ENCODE measurements around the gene A1BG.
"Not testable (repeated sequence)": the region's sequence is repeated elsewhere in the genome, so short reads cannot be mapped to it uniquely, and the experiment has no call there.

Gene A1BG

GRCh38 chr19:58334691-58335249 lies 18.5 kb downstream of the A1BG start:
- no peak for DNase-seq (ENCODE audit: low read depth)

- no peak for DNase-seq (ENCODE audit: low read depth)
Observed at GRCh38 chr19:58332697-58333096, 20.6 kb downstream of the A1BG start.

GRCh38 chr19:58330458-58330857 lies 22.8 kb downstream of the A1BG start:
- DNase-seq (ENCODE audit: low read depth) = peak; percentile 52

GRCh38 chr19:58328999-58329398 lies 24.3 kb downstream of the A1BG start:
- DNase-seq (ENCODE audit: low read depth) = no peak

- DNase-seq (ENCODE audit: low read depth) = peak; percentile 95
Observed at GRCh38 chr19:58326914-58327726, 26.2 kb downstream of the A1BG start, which contains the start of gene ZSCAN22. ZSCAN22 (plus strand) TSS chr19:58326994; CDS start chr19:58334803, 7,809 bp downstream.

- no peak for DNase-seq (ENCODE audit: low read depth)
Observed at GRCh38 chr19:58326501-58326913, 26.8 kb downstream of the A1BG start.

GRCh38 chr19:58325311-58326022 lies 27.8 kb downstream of the A1BG start:
- DNase-seq (ENCODE audit: low read depth) = no peak

- no peak for DNase-seq (ENCODE audit: low read depth)
Observed at GRCh38 chr19:58319241-58319640, 34.1 kb downstream of the A1BG start.

GRCh38 chr19:58318297-58318696 lies 35.0 kb downstream of the A1BG start:
- DNase-seq (ENCODE audit: low read depth) = no peak

GRCh38 chr19:58317476-58318072 lies 35.7 kb downstream of the A1BG start:
- no peak for DNase-seq (ENCODE audit: low read depth)

- no peak for DNase-seq (ENCODE audit: low read depth)
Observed at GRCh38 chr19:58315580-58315979, 37.7 kb downstream of the A1BG start.

GRCh38 chr19:58311345-58311865 lies 41.9 kb downstream of the A1BG start:
- DNase-seq (ENCODE audit: low read depth) = no peak

- DNase-seq (ENCODE audit: low read depth) = not testable (repeated sequence)
Observed at GRCh38 chr19:58310685-58311084, 42.6 kb downstream of the A1BG start.

- DNase-seq (ENCODE audit: low read depth) = no peak
Observed at GRCh38 chr19:58307736-58308135, 45.6 kb downstream of the A1BG start.

- DNase-seq (ENCODE audit: low read depth) = no peak
Observed at GRCh38 chr19:58305932-58306323, 47.4 kb downstream of the A1BG start.

GRCh38 chr19:58305065-58305931 lies 48.0 kb downstream of the A1BG start, which contains the start of gene ERVK3-1:
ERVK3-1 (plus strand) TSS chr19:58305377; CDS start chr19:58312169, 6,792 bp downstream.
- peak; percentile 98 for DNase-seq (ENCODE audit: low read depth)

GRCh38 chr19:58304748-58305064 lies 48.6 kb downstream of the A1BG start:
- no peak for DNase-seq (ENCODE audit: low read depth)

- DNase-seq (ENCODE audit: low read depth) = no peak
Observed at GRCh38 chr19:58304255-58304654, 49.0 kb downstream of the A1BG start.

- no peak for DNase-seq (ENCODE audit: low read depth)
Observed at GRCh38 chr19:58300620-58301019, 52.7 kb downstream of the A1BG start.

- no peak for DNase-seq (ENCODE audit: low read depth)
Observed at GRCh38 chr19:58296104-58296503, 57.2 kb downstream of the A1BG start.
